ENCODE data around the gene TPM2.

Gene TPM2

GRCh38 chr9:35712762-35713400 lies 23.2 kb upstream of the TPM2 start:
- no peak for TF ChIP-seq CTCF (IDR thresholded peaks at IDR 0.05; ENCODE audit: low read depth, low read length, missing control alignments)
- DNase-seq (ENCODE audit: low read depth) = no peak
- H3K4me3 ChIP-seq (ENCODE audit: low read depth, low read length) = no peak overlapping the region

GRCh38 chr9:35711501-35712428 lies 22.0 kb upstream of the TPM2 start:
- TF ChIP-seq CTCF (IDR thresholded peaks at IDR 0.05; ENCODE audit: low read depth, low read length, missing control alignments) = no peak
- no peak for DNase-seq (ENCODE audit: low read depth)
- H3K4me3 ChIP-seq (ENCODE audit: low read depth, low read length) = no peak overlapping the region

- DNase-seq (ENCODE audit: low read depth) = no peak
- H3K4me3 ChIP-seq (ENCODE audit: low read depth, low read length) = no peak overlapping the region
- no peak for TF ChIP-seq CTCF (IDR thresholded peaks at IDR 0.05; ENCODE audit: low read depth, low read length, missing control alignments)
These were observed 21.2 kb upstream of the TPM2 start for GRCh38 chr9:35710818-35711500.

- no peak overlapping the region for H3K4me3 ChIP-seq (ENCODE audit: low read depth, low read length)
- no peak for TF ChIP-seq CTCF (IDR thresholded peaks at IDR 0.05; ENCODE audit: low read depth, low read length, missing control alignments)
- no peak for DNase-seq (ENCODE audit: low read depth)
These were observed 18.4 kb upstream of the TPM2 start for GRCh38 chr9:35708146-35708545.

GRCh38 chr9:35706951-35707350 lies 17.2 kb upstream of the TPM2 start:
- DNase-seq (ENCODE audit: low read depth) = no peak
- TF ChIP-seq CTCF (IDR thresholded peaks at IDR 0.05; ENCODE audit: low read depth, low read length, missing control alignments) = no peak
- H3K4me3 ChIP-seq (ENCODE audit: low read depth, low read length) = no peak overlapping the region

GRCh38 chr9:35705836-35706430 lies 16.2 kb upstream of the TPM2 start:
- TF ChIP-seq CTCF (IDR thresholded peaks at IDR 0.05; ENCODE audit: low read depth, low read length, missing control alignments) = no peak
- no peak for DNase-seq (ENCODE audit: low read depth)
- no peak overlapping the region for H3K4me3 ChIP-seq (ENCODE audit: low read depth, low read length)
